Cardiac fibroblast (primary cell): ENCODE data around the gene GLA.
A peak's percentile ranks its signal among the peaks of the same experiment; 100 is the strongest.

ENCODE experiments used
- DNase-seq, 2 donors: peaks; one replicate each; pipeline versions ENCODE4 v3.0.0 to v3.0.0-alpha.2; 2010; ENCODE audit warnings: low read depth in 2 of 2
- H3K4me3 ChIP-seq, 2 donors: replicated peaks in 1 of 2; 1 replicate in 1 of 2; 2 replicates in 1 of 2; pipeline ENCODE4 v1.5.1; 2011; ENCODE audit warnings: low read depth in 2 of 2, low read length in 2 of 2, mild to moderate bottlenecking in 2 of 2, moderate library complexity in 1 of 2
- TF ChIP-seq, protein P1 (sequence below): IDR thresholded peaks from one replicate; pipeline ENCODE4 v1.5.1; 2011; ENCODE audit warnings: low read depth, mild to moderate bottlenecking, low read length, inconsistent platforms

GLA gene

DNA sequence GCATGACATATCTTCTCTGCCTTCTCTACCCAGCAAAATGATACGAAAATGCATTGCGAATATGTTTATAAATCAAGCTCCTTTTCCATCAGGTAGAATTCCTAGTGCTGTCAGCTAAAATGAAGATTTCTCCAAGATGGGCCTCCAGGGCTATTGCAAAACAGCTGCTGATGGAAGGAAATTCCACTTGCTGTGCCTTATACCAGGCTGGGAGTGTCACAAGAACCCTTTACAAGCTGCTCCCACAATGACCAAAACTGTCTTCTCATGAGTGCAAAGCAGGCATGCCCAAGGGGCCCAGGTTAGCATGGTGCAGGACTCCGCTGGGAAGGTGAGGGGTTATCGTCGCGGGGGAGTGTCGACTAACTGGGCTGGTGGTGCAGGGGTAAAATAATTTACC, 9.0 kb upstream of the GLA start:
- TF ChIP-seq, protein P1, sequence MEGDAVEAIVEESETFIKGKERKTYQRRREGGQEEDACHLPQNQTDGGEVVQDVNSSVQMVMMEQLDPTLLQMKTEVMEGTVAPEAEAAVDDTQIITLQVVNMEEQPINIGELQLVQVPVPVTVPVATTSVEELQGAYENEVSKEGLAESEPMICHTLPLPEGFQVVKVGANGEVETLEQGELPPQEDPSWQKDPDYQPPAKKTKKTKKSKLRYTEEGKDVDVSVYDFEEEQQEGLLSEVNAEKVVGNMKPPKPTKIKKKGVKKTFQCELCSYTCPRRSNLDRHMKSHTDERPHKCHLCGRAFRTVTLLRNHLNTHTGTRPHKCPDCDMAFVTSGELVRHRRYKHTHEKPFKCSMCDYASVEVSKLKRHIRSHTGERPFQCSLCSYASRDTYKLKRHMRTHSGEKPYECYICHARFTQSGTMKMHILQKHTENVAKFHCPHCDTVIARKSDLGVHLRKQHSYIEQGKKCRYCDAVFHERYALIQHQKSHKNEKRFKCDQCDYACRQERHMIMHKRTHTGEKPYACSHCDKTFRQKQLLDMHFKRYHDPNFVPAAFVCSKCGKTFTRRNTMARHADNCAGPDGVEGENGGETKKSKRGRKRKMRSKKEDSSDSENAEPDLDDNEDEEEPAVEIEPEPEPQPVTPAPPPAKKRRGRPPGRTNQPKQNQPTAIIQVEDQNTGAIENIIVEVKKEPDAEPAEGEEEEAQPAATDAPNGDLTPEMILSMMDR, result no peak
- DNase-seq, result no peak
- H3K4me3 ChIP-seq, result no peak overlapping the region

DNA sequence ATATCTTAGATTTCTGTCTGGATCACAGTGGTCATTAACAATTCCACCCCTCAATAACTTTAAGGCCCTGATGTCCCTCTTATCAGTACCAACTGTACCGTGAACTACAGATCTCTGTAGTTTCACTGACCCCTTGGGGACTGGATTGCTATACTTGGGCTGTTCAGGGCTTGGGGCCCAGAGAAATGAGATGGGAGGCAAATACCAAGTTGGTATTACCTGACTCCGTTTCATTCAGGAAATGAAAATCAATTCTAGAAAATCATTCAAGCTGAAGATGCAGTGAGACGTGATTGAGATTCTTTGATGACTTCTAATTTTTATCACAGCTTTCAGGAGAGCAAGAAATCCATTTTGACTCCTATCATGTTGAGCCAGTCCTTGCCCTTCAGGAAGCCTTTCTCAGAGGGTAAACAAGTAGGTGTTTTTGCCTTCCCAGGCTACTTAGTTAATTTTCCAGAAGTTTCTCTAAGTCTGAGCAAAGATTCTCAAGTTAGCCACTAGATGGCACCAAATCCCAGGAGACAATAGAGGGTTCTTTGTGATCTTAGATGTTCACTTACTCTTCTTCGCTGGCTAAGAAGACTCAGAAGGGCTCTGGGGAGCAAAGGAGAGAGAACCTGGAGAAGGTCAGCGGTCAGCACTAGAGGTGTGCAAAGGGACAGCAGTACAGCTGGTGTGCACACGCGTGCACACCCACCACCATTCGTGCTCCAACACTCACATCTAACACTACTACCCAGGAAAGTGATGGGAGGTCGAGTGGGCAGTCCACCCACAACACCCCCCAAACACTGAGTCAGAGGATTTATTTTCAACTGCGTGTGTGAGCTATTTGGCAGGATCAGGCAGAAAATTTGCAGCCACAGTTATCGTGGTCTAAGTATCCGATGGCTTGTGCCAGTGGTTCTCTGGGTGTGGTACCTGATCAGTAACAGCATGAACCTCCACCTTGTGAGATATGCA, 7.7 kb upstream of the GLA start:
- peak; percentile 85 to 88 for DNase-seq
- no peak overlapping the region for H3K4me3 ChIP-seq

DNA sequence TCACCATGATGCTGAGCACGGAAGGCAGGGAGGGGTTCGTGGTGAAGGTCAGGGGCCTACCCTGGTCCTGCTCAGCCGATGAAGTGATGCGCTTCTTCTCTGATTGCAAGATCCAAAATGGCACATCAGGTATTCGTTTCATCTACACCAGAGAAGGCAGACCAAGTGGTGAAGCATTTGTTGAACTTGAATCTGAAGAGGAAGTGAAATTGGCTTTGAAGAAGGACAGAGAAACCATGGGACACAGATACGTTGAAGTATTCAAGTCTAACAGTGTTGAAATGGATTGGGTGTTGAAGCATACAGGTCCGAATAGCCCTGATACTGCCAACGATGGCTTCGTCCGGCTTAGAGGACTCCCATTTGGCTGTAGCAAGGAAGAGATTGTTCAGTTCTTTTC, 4.3 kb upstream of the GLA start:
- TF ChIP-seq, protein P1, result no peak
- no peak overlapping the region for H3K4me3 ChIP-seq
- no peak for DNase-seq

More for the DNA sequence above, 7.7 kb upstream of the GLA start:
- TF ChIP-seq, protein P1, result peak; percentile 52

DNA sequence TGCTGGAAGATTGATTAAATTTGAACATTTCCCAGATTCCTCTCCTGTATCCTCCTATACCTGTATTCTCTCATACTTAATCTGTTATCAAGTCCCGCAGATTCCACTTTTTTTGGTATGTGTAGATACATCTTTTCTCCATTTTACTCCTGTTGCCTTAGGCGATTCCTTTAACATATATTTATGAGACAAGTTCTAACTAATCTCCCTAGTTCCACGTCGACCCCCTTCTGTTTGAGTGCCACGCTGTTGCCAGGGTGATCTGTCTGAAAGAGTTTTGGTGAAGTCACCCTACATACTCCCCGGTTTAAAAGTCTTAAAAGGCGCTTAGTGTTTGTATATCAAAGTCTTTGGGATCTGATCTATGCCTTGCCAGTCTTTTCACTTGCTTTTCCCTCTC, 2.7 kb upstream of the GLA start:
- no peak for DNase-seq
- TF ChIP-seq, protein P1, result no peak
- H3K4me3 ChIP-seq, result peak overlapping the region in 1 of 2 donors; percentile 26

DNA sequence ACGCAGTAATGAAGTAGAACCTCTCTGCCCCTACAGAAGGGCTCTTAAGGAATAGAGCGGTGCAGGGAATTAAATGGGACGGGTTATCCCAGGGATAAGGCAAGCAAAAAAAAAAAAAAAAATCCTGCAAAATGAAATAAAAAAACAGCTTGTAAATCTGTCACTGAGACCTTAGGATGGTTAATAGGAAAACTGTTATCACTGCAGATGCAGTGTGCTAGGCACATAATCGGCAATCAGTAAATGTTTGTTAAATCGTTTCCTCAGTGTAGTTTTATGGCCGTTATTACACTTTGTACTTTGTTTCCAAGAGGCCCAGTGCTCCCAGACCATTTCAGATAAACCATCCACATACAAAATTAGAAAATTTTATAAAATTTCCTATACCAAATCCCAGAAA, 1.3 kb upstream of the GLA start:
- peak in 1 of 2 donors; percentile 27 for DNase-seq
- TF ChIP-seq, protein P1, result no peak

DNA sequence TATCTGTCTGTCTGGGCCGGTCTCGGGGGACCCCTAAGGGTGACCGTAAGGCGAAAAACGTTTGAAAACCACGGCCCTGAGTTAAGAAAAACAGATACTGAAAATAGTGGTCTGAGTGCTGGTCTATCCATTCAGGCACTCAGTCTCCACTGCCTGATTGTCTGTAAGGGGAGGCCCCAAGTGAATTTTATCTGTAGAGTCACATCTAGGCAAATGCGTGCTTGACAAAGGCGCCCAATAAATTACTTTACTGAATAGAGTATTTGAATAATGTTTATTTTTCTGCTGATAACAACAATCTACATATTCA, 762 bp upstream of the GLA start:
- TF ChIP-seq, protein P1, result no peak
- DNase-seq, result no peak
- peak overlapping the region; percentile 60 to 67 for H3K4me3 ChIP-seq

More for the DNA sequence above, 1.3 kb upstream of the GLA start:
- H3K4me3 ChIP-seq, result peak overlapping the region; percentile 60 to 67
